Measurements from ENCODE around the gene CHN2.

The CHN2 gene

GRCh38 chr7:29502133-29502532 lies 307.6 kb downstream of the CHN2 start:
- H3K4me3 ChIP-seq (ENCODE audit: low read depth, low read length): no peak overlapping the region
- TF ChIP-seq CTCF (IDR thresholded peaks at IDR 0.05; ENCODE audit: insufficient read depth, low read depth, low read length, missing control alignments): no peak
- DNase-seq (ENCODE audit: low read depth): no peak

GRCh38 chr7:29505931-29506330 lies 311.4 kb downstream of the CHN2 start:
- DNase-seq (ENCODE audit: low read depth): no peak
- no peak overlapping the region for H3K4me3 ChIP-seq (ENCODE audit: low read depth, low read length)
- no peak for TF ChIP-seq CTCF (IDR thresholded peaks at IDR 0.05; ENCODE audit: insufficient read depth, low read depth, low read length, missing control alignments)

- TF ChIP-seq CTCF (IDR thresholded peaks at IDR 0.05; ENCODE audit: insufficient read depth, low read depth, low read length, missing control alignments): no peak
- DNase-seq (ENCODE audit: low read depth): no peak
- no peak overlapping the region for H3K4me3 ChIP-seq (ENCODE audit: low read depth, low read length)
These were observed 314.0 kb downstream of the CHN2 start for GRCh38 chr7:29508608-29509007.

GRCh38 chr7:29510028-29510427 lies 315.5 kb downstream of the CHN2 start:
- DNase-seq (ENCODE audit: low read depth): no peak
- H3K4me3 ChIP-seq (ENCODE audit: low read depth, low read length): no peak overlapping the region
- TF ChIP-seq CTCF (IDR thresholded peaks at IDR 0.05; ENCODE audit: insufficient read depth, low read depth, low read length, missing control alignments): no peak

GRCh38 chr7:29511337-29511736 lies 316.8 kb downstream of the CHN2 start:
- TF ChIP-seq CTCF (IDR thresholded peaks at IDR 0.05; ENCODE audit: insufficient read depth, low read depth, low read length, missing control alignments): no peak
- no peak for DNase-seq (ENCODE audit: low read depth)
- H3K4me3 ChIP-seq (ENCODE audit: low read depth, low read length): no peak overlapping the region

GRCh38 chr7:29511851-29512250 lies 317.3 kb downstream of the CHN2 start:
- no peak for TF ChIP-seq CTCF (IDR thresholded peaks at IDR 0.05; ENCODE audit: insufficient read depth, low read depth, low read length, missing control alignments)
- no peak overlapping the region for H3K4me3 ChIP-seq (ENCODE audit: low read depth, low read length)
- no peak for DNase-seq (ENCODE audit: low read depth)

- no peak overlapping the region for H3K4me3 ChIP-seq (ENCODE audit: low read depth, low read length)
- TF ChIP-seq CTCF (IDR thresholded peaks at IDR 0.05; ENCODE audit: insufficient read depth, low read depth, low read length, missing control alignments): no peak
- DNase-seq (ENCODE audit: low read depth): no peak
These were observed 321.9 kb downstream of the CHN2 start for GRCh38 chr7:29516491-29516890.

All from GM12865 (cell line).